ENCODE measurements around the gene CYFIP1. TPM values are rescaled to one million over a fixed set of nuclear protein-coding genes. Genes with fewer than 3 reads are reported as not detected.

CYFIP1 gene
- total RNA-seq, 2 donors from 2014 or later: 134 to 139 TPM

DNA sequence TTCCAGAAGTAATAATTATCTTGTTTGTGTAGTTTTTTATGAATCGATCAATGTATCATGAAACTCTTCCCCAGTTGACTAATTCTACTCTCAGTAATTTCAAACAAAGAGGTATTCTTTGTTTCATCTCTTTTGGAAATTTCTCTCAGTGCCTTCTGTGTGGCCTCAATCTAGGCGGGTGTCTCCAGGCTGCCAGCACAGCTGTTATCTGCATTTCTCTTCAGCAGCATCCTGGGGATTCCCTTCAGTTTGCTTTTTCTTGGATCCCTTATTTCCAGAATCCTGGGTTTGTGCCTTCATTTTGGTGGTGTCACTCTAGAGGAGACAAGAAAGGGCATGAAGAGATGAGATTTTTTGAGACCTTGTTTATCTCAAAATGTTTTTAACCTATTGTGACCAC, 119.0 kb downstream of the CYFIP1 start:
- no peak overlapping the region for H3K4me3 ChIP-seq (ENCODE audit: low read length)
- DNase-seq: no peak
- no peak overlapping the region for H3K27ac ChIP-seq (ENCODE audit: low read depth, low read length)
- H3K4me1 Mint-ChIP-seq: no peaks in the 10 kb centered on the region
- no peak overlapping the region for H3K4me3 Mint-ChIP-seq
- H3K27ac Mint-ChIP-seq: no peak overlapping the region
- H3K27me3 Mint-ChIP-seq (ENCODE audit: insufficient read depth): no peaks in the 10 kb centered on the region
- no peaks in the 10 kb centered on the region for H3K4me1 ChIP-seq (ENCODE audit: control insufficient read depth, insufficient read depth, low read length)
- TF ChIP-seq, protein P1, sequence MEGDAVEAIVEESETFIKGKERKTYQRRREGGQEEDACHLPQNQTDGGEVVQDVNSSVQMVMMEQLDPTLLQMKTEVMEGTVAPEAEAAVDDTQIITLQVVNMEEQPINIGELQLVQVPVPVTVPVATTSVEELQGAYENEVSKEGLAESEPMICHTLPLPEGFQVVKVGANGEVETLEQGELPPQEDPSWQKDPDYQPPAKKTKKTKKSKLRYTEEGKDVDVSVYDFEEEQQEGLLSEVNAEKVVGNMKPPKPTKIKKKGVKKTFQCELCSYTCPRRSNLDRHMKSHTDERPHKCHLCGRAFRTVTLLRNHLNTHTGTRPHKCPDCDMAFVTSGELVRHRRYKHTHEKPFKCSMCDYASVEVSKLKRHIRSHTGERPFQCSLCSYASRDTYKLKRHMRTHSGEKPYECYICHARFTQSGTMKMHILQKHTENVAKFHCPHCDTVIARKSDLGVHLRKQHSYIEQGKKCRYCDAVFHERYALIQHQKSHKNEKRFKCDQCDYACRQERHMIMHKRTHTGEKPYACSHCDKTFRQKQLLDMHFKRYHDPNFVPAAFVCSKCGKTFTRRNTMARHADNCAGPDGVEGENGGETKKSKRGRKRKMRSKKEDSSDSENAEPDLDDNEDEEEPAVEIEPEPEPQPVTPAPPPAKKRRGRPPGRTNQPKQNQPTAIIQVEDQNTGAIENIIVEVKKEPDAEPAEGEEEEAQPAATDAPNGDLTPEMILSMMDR (conservative IDR thresholded peaks at IDR 0.05): no peak
- H3K36me3 ChIP-seq (ENCODE audit: control insufficient read depth, insufficient read depth, low read length): peaks cover 90% of the 10 kb centered on the region
- H3K9me3 Mint-ChIP-seq: no peaks in the 10 kb centered on the region
- no peaks in the 10 kb centered on the region for H3K27me3 ChIP-seq (ENCODE audit: control insufficient read depth, insufficient read depth, low read length, poor library complexity, severe bottlenecking)
- no peak overlapping the region for H3K9ac ChIP-seq (ENCODE audit: extremely low read depth, low read length, poor library complexity, severe bottlenecking)
- 96 to 100% methylated on average over 1 of the region's 2 CpGs for WGBS, 2 experiments (ENCODE audit: insufficient coverage in 1 of 2, insufficient read length in 1 of 2)
- peaks cover 83% of the 10 kb centered on the region for H3K36me3 Mint-ChIP-seq (ENCODE audit: low read depth)
- peaks cover 16% of the 10 kb centered on the region for H3K9me3 ChIP-seq (ENCODE audit: control insufficient read depth, low read length)

GRCh38 chr15:22856659-22857058, 123.5 kb downstream of the CYFIP1 start:
- Histone ChIP-seq H3K27me3 (ENCODE audit: control insufficient read depth, insufficient read depth, low read length, poor library complexity, severe bottlenecking) (no peaks in the 10 kb centered on the region), H3K9me3 (ENCODE audit: control insufficient read depth, low read length) (peaks cover 5% of the 10 kb centered on the region), H3K4me3 (ENCODE audit: low read length) (no peak overlapping the region), H3K36me3 (ENCODE audit: control insufficient read depth, insufficient read depth, low read length) (peaks cover 89% of the 10 kb centered on the region), H3K27ac (ENCODE audit: low read depth, low read length) (no peak overlapping the region), H3K9ac (ENCODE audit: extremely low read depth, low read length, poor library complexity, severe bottlenecking) (no peak overlapping the region), H3K4me1 (ENCODE audit: control insufficient read depth, insufficient read depth, low read length) (no peaks in the 10 kb centered on the region)
- TF ChIP-seq, protein P1 (conservative IDR thresholded peaks at IDR 0.05): no peak
- no peak overlapping the region for H3K4me3 Mint-ChIP-seq
- H3K27me3 Mint-ChIP-seq (ENCODE audit: insufficient read depth): no peaks in the 10 kb centered on the region
- no peaks in the 10 kb centered on the region for H3K9me3 Mint-ChIP-seq
- WGBS, 2 experiments (ENCODE audit: insufficient coverage in 1 of 2, insufficient read length in 1 of 2): 90 to 100% methylated on average over 1 of the region's 1 CpG
- DNase-seq: no peak
- H3K4me1 Mint-ChIP-seq: peaks cover 7% of the 10 kb centered on the region
- no peak overlapping the region for H3K27ac Mint-ChIP-seq
- H3K36me3 Mint-ChIP-seq (ENCODE audit: low read depth): peaks cover 71% of the 10 kb centered on the region

DNA sequence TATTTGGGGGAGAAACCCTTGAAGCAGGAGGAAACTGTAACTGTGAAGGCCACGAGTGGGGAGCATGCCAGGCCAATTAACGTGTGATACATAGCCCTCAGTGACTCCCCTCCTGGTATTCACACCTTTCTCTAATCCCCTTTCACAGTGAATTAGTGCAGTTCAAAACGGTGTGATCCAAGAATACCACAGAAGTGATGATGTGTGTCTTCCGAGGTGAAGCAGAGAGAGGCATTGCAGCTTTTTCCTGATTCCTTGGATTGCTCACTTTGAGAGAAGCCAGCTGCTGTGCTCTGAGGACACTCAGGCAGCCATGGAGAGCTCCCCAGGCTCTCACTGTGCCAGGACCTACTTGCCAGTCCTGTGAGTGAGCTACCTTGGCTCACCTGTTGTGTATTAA, 124.4 kb downstream of the CYFIP1 start:
- peak overlapping the region; percentile 31 for H3K27ac Mint-ChIP-seq
- WGBS, 2 experiments (ENCODE audit: insufficient coverage in 1 of 2, insufficient read length in 1 of 2): 46 to 61% methylated on average over 4 of the region's 4 CpGs
- H3K36me3 Mint-ChIP-seq (ENCODE audit: low read depth): peaks cover 68% of the 10 kb centered on the region

More for the DNA sequence above, 124.4 kb downstream of the CYFIP1 start:
- Mint-ChIP-seq H3K27me3 (ENCODE audit: insufficient read depth) (no peaks in the 10 kb centered on the region), H3K4me1 (peaks cover 7% of the 10 kb centered on the region), H3K4me3 (no peak overlapping the region), H3K9me3 (no peaks in the 10 kb centered on the region)
- TF ChIP-seq, protein P1 (conservative IDR thresholded peaks at IDR 0.05): no peak
- no peak overlapping the region for H3K9ac ChIP-seq (ENCODE audit: extremely low read depth, low read length, poor library complexity, severe bottlenecking)
- no peaks in the 10 kb centered on the region for H3K27me3 ChIP-seq (ENCODE audit: control insufficient read depth, insufficient read depth, low read length, poor library complexity, severe bottlenecking)
- H3K9me3 ChIP-seq (ENCODE audit: control insufficient read depth, low read length): peaks cover 5% of the 10 kb centered on the region
- peak; percentile 70 for DNase-seq
- H3K36me3 ChIP-seq (ENCODE audit: control insufficient read depth, insufficient read depth, low read length): peaks cover 88% of the 10 kb centered on the region
- peak overlapping the region; percentile 27 for H3K4me3 ChIP-seq (ENCODE audit: low read length)
- no peaks in the 10 kb centered on the region for H3K4me1 ChIP-seq (ENCODE audit: control insufficient read depth, insufficient read depth, low read length)
- H3K27ac ChIP-seq (ENCODE audit: low read depth, low read length): no peak overlapping the region
